ENCODE data around the gene MTMR1. TPM values are rescaled to one million over a fixed set of nuclear protein-coding genes. Genes with fewer than 3 reads are reported as not detected.

The MTMR1 gene
- total and polyA plus RNA-seq, 9 of the 15 experiments (the other 6 are each of a cell fraction or from before 2014, with no cell fraction given): 0.96 to 35.4 (median 22.4) TPM

- peak; percentile 23; the same call in 1 of the 2 replicates for TF ChIP-seq MGA (IDR thresholded peaks at IDR 0.05)
- TF ChIP-seq FOXA1 (IDR thresholded peaks at IDR 0.05; ENCODE audit: borderline replicate concordance): no peak
- TF ChIP-seq CC2D1A (IDR thresholded peaks at IDR 0.05): no peak
- TF ChIP-seq XRCC3 (IDR thresholded peaks at IDR 0.05): no peak
- no peak for TF ChIP-seq WHSC1 (IDR thresholded peaks at IDR 0.05; ENCODE audit: low read length)
- no peak for TF ChIP-seq THRB (CRISPR knock-in tag; conservative IDR thresholded peaks at IDR 0.05)
- no peak for TF ChIP-seq ZNF184 (CRISPR knock-in tag; IDR thresholded peaks at IDR 0.05)
- TF ChIP-seq KAT2B (IDR thresholded peaks at IDR 0.05; ENCODE audit: low read depth, low read length): no peak
- TF ChIP-seq ETS2 (tag; IDR thresholded peaks at IDR 0.05; ENCODE audit: borderline replicate concordance, poor library complexity, severe bottlenecking): no peak
- no peak for TF ChIP-seq ZNF431 (CRISPR knock-in tag; IDR thresholded peaks at IDR 0.05)
- TF ChIP-seq ZNF644 (tag; IDR thresholded peaks at IDR 0.05; ENCODE audit: low read depth): no peak
- no peak for TF ChIP-seq ZC3H4 (CRISPR knock-in tag; IDR thresholded peaks at IDR 0.05; ENCODE audit: borderline replicate concordance)
- TF ChIP-seq OTX1 (CRISPR knock-in tag; IDR thresholded peaks at IDR 0.05): no peak
- TF ChIP-seq CTBP1 (IDR thresholded peaks at IDR 0.05; ENCODE audit: borderline replicate concordance): no peak
- TF ChIP-seq TFAP4 (CRISPR knock-in tag; IDR thresholded peaks at IDR 0.05; ENCODE audit: borderline replicate concordance): no peak
Observed at GRCh38 chrX:150767475-150768131, 74.4 kb downstream of the MTMR1 start (continued).
